Uterus (tissue), 4 donors: Measurements from ENCODE around the gene RETSAT. TPM values are rescaled to one million over a fixed set of nuclear protein-coding genes. Genes with fewer than 3 reads are reported as not detected.

Experiments
- DNase-seq, 2 donors: peaks; one replicate each; pipeline ENCODE4 v3.0.0-alpha.2; 2019 to 2020
- H3K27ac ChIP-seq, 2 donors: fragments of 200-600 bp; sonication (generic); 1 replicate in 1 of 2; 2 replicates in 1 of 2; pipeline ENCODE4 v1.5.1; 2016 to 2018
- H3K27me3 ChIP-seq, 2 donors: fragments of 200-600 bp; sonication (generic); one replicate each; pipeline ENCODE4 v1.5.1; 2018 to 2019; ENCODE audit warnings: control low read depth in 1 of 2
- H3K36me3 ChIP-seq, 2 donors: fragments of 200-600 bp; sonication (generic); one replicate each; pipeline ENCODE4 v1.5.1; 2019; ENCODE audit warnings: control low read depth in 1 of 2
- H3K4me1 ChIP-seq, 2 donors: fragments of 200-600 bp; sonication (generic); one replicate each; pipeline ENCODE4 v1.5.1; 2018 to 2019; ENCODE audit warnings: control low read depth in 1 of 2
- H3K4me3 ChIP-seq, 2 donors: fragments of 200-600 bp; sonication (generic); 1 replicate in 1 of 2; 2 replicates in 1 of 2; pipeline ENCODE4 v1.5.1; 2018 to 2019; ENCODE audit warnings: mild to moderate bottlenecking in 1 of 2
- H3K9me3 ChIP-seq, 2 donors: fragments of 200-600 bp; sonication (generic); one replicate each; pipeline ENCODE4 v1.5.1; 2019; ENCODE audit warnings: control low read depth in 1 of 2
- POLR2A ChIP-seq, 2 donors: fragments of 450-650 bp; IDR thresholded peaks; one replicate each; pipeline ENCODE4 v1.6.1; 2016; ENCODE audit warnings: antibody characterized with exemption in 2 of 2, mild to moderate bottlenecking in 1 of 2, moderate library complexity in 1 of 2
- intact Hi-C: fragments of 100-400 bp; cut with DNase I; formaldehyde crosslinking; loops from one replicate; pipeline ENCODE4 v1.15.1; 2023; ENCODE audit warnings: low total_unique reads
- total RNA-seq, 4 donors: library from RNA; depleted of rRNA in 3 of 4; stranded (reverse); fragments of >200 nt in 3 of 4; gene quantifications; one replicate each; pipeline versions ENCODE4 v1.1.0 to v1.2.4, GENCODE V29; 2014 to 2023
- TF ChIP-seq, protein P1 (sequence below), 4 experiments: fragments of 200-600 bp in 2 of 4; fragments of 450-650 bp in 2 of 4; sonication (generic) in 2 of 4; IDR thresholded peaks; one replicate each; pipeline ENCODE4 v1.5.1; 2016 to 2019; ENCODE audit warnings: antibody characterized with exemption in 4 of 4, mild to moderate bottlenecking in 2 of 4, moderate library complexity in 1 of 4
- donor health status: DM: yes; HTN: yes; CAD: no.

The RETSAT gene
- total RNA-seq, 4 donors from 2014 or later, result 28.0 to 34.1 (median 31.9) TPM

DNA sequence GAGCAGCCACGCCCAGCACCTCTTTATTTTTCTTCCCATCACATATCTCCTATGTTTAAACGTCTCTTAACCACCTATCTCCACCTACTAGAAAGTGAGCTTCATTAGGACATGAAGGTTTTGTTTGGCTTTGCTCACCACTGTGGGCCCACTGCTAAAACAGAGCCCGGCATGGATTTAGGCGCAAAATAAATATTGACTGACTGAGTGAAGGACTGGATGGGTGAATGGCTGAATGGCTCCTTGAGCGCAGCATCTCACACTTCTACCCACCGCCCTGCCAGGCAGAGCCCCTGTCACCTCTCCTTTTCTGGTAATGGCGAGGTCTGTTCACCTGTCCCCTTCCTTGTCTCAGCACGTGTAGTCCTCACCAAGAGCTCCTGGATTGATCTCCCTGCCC lies 45.7 kb upstream of the RETSAT start:
- H3K4me1 ChIP-seq, result peaks cover 0 to 3% of the 10 kb centered on the region in 2 donors
- TF ChIP-seq POLR2A (IDR thresholded peaks at IDR 0.05), result no peak
- TF ChIP-seq, protein P1, sequence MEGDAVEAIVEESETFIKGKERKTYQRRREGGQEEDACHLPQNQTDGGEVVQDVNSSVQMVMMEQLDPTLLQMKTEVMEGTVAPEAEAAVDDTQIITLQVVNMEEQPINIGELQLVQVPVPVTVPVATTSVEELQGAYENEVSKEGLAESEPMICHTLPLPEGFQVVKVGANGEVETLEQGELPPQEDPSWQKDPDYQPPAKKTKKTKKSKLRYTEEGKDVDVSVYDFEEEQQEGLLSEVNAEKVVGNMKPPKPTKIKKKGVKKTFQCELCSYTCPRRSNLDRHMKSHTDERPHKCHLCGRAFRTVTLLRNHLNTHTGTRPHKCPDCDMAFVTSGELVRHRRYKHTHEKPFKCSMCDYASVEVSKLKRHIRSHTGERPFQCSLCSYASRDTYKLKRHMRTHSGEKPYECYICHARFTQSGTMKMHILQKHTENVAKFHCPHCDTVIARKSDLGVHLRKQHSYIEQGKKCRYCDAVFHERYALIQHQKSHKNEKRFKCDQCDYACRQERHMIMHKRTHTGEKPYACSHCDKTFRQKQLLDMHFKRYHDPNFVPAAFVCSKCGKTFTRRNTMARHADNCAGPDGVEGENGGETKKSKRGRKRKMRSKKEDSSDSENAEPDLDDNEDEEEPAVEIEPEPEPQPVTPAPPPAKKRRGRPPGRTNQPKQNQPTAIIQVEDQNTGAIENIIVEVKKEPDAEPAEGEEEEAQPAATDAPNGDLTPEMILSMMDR (IDR thresholded peaks at IDR 0.05), result no peak
- H3K9me3 ChIP-seq, result no peaks in the 10 kb centered on the region
- intact Hi-C loops, result no loop called here
- no peak overlapping the region for H3K4me3 ChIP-seq
- no peaks in the 10 kb centered on the region for H3K36me3 ChIP-seq
- DNase-seq, result no peak
- no peaks in the 10 kb centered on the region for H3K27me3 ChIP-seq
- H3K27ac ChIP-seq, result no peak overlapping the region

DNA sequence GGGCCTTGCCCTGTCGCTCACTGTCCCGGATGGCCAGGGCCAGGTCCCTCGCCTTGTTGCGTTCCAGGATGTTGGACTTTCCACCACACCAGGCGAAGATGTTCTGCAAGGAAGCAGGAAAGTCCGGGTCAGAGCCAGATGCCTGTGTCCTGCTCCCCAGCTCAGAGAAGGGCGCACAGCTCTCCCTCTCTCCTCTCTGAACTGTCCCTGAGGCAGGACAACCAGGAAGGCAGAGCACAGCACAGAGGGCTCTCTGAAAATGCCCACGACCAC lies 44.8 kb upstream of the RETSAT start:
- Histone ChIP-seq H3K9me3 (no peaks in the 10 kb centered on the region), H3K4me3 (no peak overlapping the region), H3K27me3 (no peaks in the 10 kb centered on the region), H3K27ac (no peak overlapping the region), H3K36me3 (no peaks in the 10 kb centered on the region), H3K4me1 (peaks cover 0 to 3% of the 10 kb centered on the region in 2 donors)
- TF ChIP-seq, protein P1 (IDR thresholded peaks at IDR 0.05), result no peak
- intact Hi-C loops, result no loop called here
- no peak for DNase-seq

DNA sequence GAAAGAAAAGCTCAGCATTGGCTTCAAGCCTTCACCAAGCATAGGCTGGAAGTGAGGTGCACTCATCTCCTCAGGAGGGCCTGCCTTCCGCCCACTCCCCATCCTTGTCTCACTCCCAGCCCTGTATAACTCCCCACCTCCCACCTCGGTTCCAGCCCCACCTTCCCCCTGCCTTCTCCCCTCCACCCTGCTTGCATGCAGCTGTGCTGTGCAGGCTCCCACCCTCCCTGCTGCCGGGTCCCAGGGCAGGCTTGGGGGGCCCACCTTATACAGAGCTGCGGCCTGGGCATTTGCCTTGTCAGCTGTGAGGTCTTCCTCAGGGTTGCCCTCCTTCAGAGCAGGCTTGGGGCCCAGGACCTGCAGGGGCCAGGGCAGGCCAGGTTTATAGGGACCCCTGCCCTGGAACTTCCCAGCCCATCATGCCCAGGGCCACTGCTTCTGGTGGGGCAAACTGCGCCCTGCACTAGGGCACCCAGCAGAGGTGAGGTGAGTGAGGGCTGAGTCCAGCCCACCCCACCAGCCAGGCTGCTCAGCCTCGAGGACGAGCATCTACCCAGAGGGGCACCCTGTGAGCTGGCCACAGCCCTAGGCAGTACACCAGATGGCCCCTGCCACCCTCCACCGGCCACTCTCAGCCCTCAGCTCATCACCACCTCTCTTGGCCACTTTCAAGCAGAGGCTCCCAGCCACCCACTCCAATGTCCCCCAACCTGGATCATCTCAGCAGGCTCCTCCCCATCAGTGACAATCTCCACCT lies 44.3 kb upstream of the RETSAT start:
- DNase-seq, result no peak
- intact Hi-C loops, result no loop called here
- Histone ChIP-seq H3K4me1 (peaks cover 0 to 3% of the 10 kb centered on the region in 2 donors), H3K4me3 (no peak overlapping the region), H3K27me3 (no peaks in the 10 kb centered on the region), H3K9me3 (no peaks in the 10 kb centered on the region), H3K36me3 (no peaks in the 10 kb centered on the region), H3K27ac (no peak overlapping the region)
- TF ChIP-seq POLR2A (IDR thresholded peaks at IDR 0.05), result no peak
- TF ChIP-seq, protein P1 (IDR thresholded peaks at IDR 0.05), result no peak

DNA sequence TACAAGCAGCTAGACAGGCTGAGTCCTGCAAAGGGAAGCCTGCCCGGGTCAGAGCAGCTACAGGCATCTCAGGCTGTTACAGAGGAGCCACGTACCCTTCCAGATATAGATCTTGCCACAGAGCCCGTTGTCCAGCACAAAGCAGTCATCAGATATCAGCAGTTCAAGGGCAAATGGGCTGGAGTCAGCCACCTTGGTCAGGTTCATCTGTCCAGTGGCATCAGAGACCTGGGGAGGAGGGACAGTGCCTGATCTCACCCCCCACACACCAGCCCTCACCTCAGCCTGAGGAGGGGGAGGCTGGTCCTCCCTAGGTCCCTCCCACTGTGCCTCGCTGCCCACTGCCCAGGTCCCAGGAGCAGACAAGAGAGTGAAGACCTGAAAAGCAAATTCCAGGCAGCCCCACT lies 43.6 kb upstream of the RETSAT start:
- H3K4me1 ChIP-seq, result peaks cover 0 to 3% of the 10 kb centered on the region in 2 donors
- no peaks in the 10 kb centered on the region for H3K27me3 ChIP-seq
- no peaks in the 10 kb centered on the region for H3K36me3 ChIP-seq
- TF ChIP-seq, protein P1 (IDR thresholded peaks at IDR 0.05), result no peak
- TF ChIP-seq POLR2A (IDR thresholded peaks at IDR 0.05), result no peak
- no peak for DNase-seq
- intact Hi-C loops, result no loop called here
- no peak overlapping the region for H3K4me3 ChIP-seq
- no peaks in the 10 kb centered on the region for H3K9me3 ChIP-seq
- no peak overlapping the region for H3K27ac ChIP-seq

DNA sequence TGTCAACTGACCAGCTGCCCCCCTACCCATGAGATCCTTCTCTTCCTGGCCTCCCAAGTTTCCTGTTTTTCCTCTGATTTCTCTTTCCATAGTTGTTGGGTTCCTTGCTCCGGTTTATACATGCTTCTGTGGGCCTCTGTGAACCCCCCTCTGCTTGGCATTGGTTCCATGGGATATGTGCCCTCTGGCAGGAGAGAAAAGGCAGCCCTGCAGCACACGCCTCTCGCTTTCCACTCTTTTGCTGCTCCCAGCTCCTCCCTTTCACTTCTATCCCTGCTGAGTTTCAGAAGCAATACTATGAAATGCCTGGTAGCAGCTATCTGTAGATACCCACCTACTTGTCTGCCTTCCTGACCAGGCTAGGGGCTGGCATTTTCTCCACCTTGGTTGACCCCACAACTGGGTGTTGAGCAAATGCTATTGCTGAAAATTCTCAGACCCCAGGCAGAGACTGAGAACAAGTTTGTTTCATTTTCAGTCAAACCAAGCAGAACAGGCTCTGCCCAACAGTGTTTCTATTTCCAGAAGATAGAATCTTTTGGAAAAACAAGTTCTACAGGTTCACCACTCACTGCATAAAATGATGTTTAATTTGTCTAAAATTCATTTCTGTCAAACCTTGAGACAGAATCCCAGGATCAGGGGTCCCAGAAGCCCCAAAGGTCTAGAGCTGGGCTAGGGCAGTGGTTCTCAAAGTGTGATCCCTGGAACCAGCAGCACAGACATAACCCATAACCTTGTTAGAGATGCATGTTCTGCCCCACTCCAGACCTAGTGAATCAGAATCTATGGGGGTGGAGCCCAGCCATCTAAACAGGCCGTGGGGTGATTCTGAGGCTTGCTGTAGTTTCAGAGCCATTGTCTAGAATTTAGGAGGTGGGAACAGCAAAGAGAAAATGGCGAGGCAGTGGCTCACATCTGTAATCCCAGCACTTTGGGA lies 42.5 kb upstream of the RETSAT start:
- Histone ChIP-seq H3K27ac (no peak overlapping the region), H3K9me3 (no peaks in the 10 kb centered on the region), H3K27me3 (no peaks in the 10 kb centered on the region), H3K4me1 (peaks cover 0 to 3% of the 10 kb centered on the region in 2 donors), H3K4me3 (no peak overlapping the region), H3K36me3 (no peaks in the 10 kb centered on the region)
- TF ChIP-seq, protein P1 (IDR thresholded peaks at IDR 0.05), result no peak
- intact Hi-C loops, result no loop called here
- no peak for DNase-seq
